Measurements from ENCODE around the gene SLC39A1. TPM values are rescaled to one million over a fixed set of nuclear protein-coding genes. Genes with fewer than 3 reads are reported as not detected.
"Not testable (repeated sequence)": the region's sequence is repeated elsewhere in the genome, so short reads cannot be mapped to it uniquely, and the experiment has no call there.

Gene SLC39A1
- total RNA-seq, 4 donors from 2014 or later, result 60.0 to 79.5 (median 69.6) TPM

DNA sequence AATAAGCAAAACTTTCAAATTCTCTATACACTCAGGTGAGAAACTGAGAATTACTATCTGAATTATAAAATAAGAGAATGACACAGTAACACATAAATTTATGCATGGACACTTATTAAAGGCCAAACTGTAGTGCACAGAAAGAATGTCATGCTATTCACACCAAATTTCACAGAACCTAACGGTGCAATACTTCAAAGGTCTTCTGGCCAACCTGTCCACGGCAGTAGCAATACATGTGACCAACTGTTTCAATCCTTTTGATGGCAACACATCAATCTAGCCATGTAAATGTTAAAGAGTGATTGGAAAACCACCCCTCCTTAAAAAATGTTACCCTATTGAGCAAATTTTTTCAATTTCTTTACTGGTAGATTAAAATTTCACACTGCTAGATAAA, 51.0 kb downstream of the SLC39A1 start:
- no peak overlapping the region for H3K4me3 ChIP-seq
- WGBS, result 77% methylated on average over 2 of the region's 2 CpGs
- H3K27me3 ChIP-seq, result no peaks in the 10 kb centered on the region
- peaks cover 24% of the 10 kb centered on the region for H3K36me3 ChIP-seq
- peaks cover 2% of the 10 kb centered on the region for H3K4me1 ChIP-seq
- H3K9me3 ChIP-seq, result no peaks in the 10 kb centered on the region
- no peak for DNase-seq (ENCODE audit: low spot score in 2 of 2)
- H3K27ac ChIP-seq, result no peak overlapping the region
- TF ChIP-seq, protein P1, sequence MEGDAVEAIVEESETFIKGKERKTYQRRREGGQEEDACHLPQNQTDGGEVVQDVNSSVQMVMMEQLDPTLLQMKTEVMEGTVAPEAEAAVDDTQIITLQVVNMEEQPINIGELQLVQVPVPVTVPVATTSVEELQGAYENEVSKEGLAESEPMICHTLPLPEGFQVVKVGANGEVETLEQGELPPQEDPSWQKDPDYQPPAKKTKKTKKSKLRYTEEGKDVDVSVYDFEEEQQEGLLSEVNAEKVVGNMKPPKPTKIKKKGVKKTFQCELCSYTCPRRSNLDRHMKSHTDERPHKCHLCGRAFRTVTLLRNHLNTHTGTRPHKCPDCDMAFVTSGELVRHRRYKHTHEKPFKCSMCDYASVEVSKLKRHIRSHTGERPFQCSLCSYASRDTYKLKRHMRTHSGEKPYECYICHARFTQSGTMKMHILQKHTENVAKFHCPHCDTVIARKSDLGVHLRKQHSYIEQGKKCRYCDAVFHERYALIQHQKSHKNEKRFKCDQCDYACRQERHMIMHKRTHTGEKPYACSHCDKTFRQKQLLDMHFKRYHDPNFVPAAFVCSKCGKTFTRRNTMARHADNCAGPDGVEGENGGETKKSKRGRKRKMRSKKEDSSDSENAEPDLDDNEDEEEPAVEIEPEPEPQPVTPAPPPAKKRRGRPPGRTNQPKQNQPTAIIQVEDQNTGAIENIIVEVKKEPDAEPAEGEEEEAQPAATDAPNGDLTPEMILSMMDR (IDR thresholded peaks at IDR 0.05), result no peak
- TF ChIP-seq POLR2AphosphoS5 (IDR thresholded peaks at IDR 0.05) (no peak), POLR2A (IDR thresholded peaks at IDR 0.05) (no peak), EP300 (IDR thresholded peaks at IDR 0.05) (no peak)

DNA sequence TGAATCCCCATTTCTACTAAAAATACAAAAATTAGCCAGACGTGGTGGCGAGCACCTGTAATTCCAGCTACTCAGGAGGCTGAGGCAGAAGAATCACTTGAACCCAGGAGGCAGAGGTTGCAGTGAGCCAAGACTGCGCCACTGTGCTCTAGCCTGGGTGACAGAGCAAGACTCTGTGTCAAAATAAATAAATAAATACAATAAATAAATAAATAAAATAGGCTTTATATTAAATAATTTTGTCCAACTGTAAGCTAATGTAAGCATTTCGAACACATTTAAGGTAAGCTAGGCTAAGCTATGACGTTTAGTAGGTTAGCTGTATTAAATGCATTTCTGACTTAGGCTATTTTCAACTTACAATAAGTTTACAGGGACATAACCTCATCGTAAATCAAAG, 52.8 kb downstream of the SLC39A1 start:
- WGBS, result 85% methylated on average over 6 of the region's 6 CpGs
- DNase-seq (ENCODE audit: low spot score in 2 of 2); H3K27ac ChIP-seq; H3K9me3 ChIP-seq; H3K4me1 ChIP-seq; H3K27me3 ChIP-seq; H3K4me3 ChIP-seq: not testable (repeated sequence)
- peaks cover 23% of the 10 kb centered on the region for H3K36me3 ChIP-seq

Other genes with a start within 250 kb of the SLC39A1 start
- 10 to 100 TPM; 38.3 to 75.4 (median 43.9) TPM for gene INTS3, start 235.5 kb downstream of the SLC39A1 start, total RNA-seq
- gene SLC27A3, start 188.1 kb downstream of the SLC39A1 start, total RNA-seq, result 10 to 100 TPM; 18.3 to 72.3 (median 39.6) TPM
- 10 to 100 TPM; 25.5 to 64.5 (median 37.1) TPM for gene GATAD2B, start 40.6 kb downstream of the SLC39A1 start, total RNA-seq
- gene DENND4B, start 16.8 kb downstream of the SLC39A1 start, total RNA-seq, result 10 to 100 TPM; 20.0 to 45.1 (median 31.0) TPM
- gene CRTC2, start 4.9 kb downstream of the SLC39A1 start, total RNA-seq, result 10 to 100 TPM; 19.3 to 36.2 (median 24.5) TPM
- gene CREB3L4, start 4.4 kb upstream of the SLC39A1 start, total RNA-seq, result 10 to 100 TPM; 16.6 to 41.0 (median 20.3) TPM
- gene JTB, start 14.1 kb upstream of the SLC39A1 start, total RNA-seq, result 100 to 1,000 TPM; 145 to 213 (median 182) TPM
- gene RAB13, start 22.8 kb upstream of the SLC39A1 start, total RNA-seq, result 10 to 100 TPM; 13.5 to 26.3 (median 23.4) TPM
- 1,000 to 10,000 TPM; 1,261 to 3,096 (median 2,718) TPM for gene RPS27, start 27.2 kb upstream of the SLC39A1 start, total RNA-seq
- gene NUP210L, start 191.5 kb upstream of the SLC39A1 start, total RNA-seq, result not detected
- gene TPM3, start 228.6 kb upstream of the SLC39A1 start, total RNA-seq, result 100 to 1,000 TPM; 156 to 192 (median 181) TPM
- not detected for gene CFAP141, start 242.8 kb upstream of the SLC39A1 start, total RNA-seq

All from suprapubic skin (tissue), 4 donors.